Spleen (tissue), 11 donors: ENCODE measurements around the gene NKAIN2. TPM values are rescaled to one million over a fixed set of nuclear protein-coding genes. Genes with fewer than 3 reads are reported as not detected.

Experiments used
- DNase-seq: peaks from one replicate; pipeline ENCODE4 v3.0.0-alpha.2; 2020
- H3K27ac ChIP-seq, 8 donors: fragments of 200-600 bp; sonication (generic) in 7 of 8; 1 replicate in 4 of 8; 2 replicates in 4 of 8; pipeline versions ENCODE4 v1.5.0 to v1.8.0; 2016 to 2021; ENCODE audit warnings: inconsistent platforms in 4 of 8, mild to moderate bottlenecking in 4 of 8, moderate library complexity in 1 of 8
- H3K27me3 ChIP-seq, 7 donors: fragments of 200-600 bp; sonication (generic) in 6 of 7; replicated peaks in 1 of 7; 1 replicate in 4 of 7; 2 replicates in 3 of 7; pipeline versions ENCODE4 v1.5.0 to v1.8.0; 2016 to 2021; ENCODE audit warnings: inconsistent platforms in 3 of 7, mild to moderate bottlenecking in 1 of 7
- H3K36me3 ChIP-seq, 6 donors: fragments of 200-600 bp; sonication (generic) in 5 of 6; 1 replicate in 4 of 6; 2 replicates in 2 of 6; pipeline versions ENCODE4 v1.5.0 to v1.8.0; 2016 to 2021; ENCODE audit warnings: inconsistent platforms in 2 of 6
- H3K4me1 ChIP-seq, 6 donors: fragments of 200-600 bp; sonication (generic) in 5 of 6; 1 replicate in 3 of 6; 2 replicates in 3 of 6; pipeline versions ENCODE4 v1.5.0 to v1.8.0; 2016 to 2021; ENCODE audit warnings: inconsistent platforms in 3 of 6
- H3K4me3 ChIP-seq, 8 donors: fragments of 200-600 bp; sonication (generic) in 7 of 8; 1 replicate in 4 of 8; 2 replicates in 4 of 8; pipeline versions ENCODE4 v1.5.0 to v1.8.0; 2016 to 2021; ENCODE audit warnings: inconsistent platforms in 4 of 8, mild to moderate bottlenecking in 4 of 8, moderate library complexity in 2 of 8
- H3K9me3 ChIP-seq, 8 donors: fragments of 200-600 bp; sonication (generic) in 7 of 8; 1 replicate in 4 of 8; 2 replicates in 4 of 8; pipeline versions ENCODE4 v1.5.0 to v1.8.0; 2016 to 2021; ENCODE audit warnings: inconsistent platforms in 4 of 8
- POLR2A ChIP-seq, 3 donors: fragments of 450-650 bp; IDR thresholded peaks; one replicate each; pipeline ENCODE4 v1.5.1; 2017; ENCODE audit warnings: antibody characterized with exemption in 3 of 3, mild to moderate bottlenecking in 1 of 3
- POLR2AphosphoS5 ChIP-seq, 3 donors: sonication (generic); formaldehyde crosslinking; IDR thresholded peaks; one replicate each; pipeline ENCODE4 v1.5.1; 2017; ENCODE audit warnings: antibody characterized with exemption in 3 of 3
- WGBS, 5 donors: extraction: QIAGEN DNeasy Blood & Tissue Kit in 3 of 5; methylation state at CpG; one replicate each; pipeline versions ENCODE4 v1.1.5 to v1.1.7; 2013 to 2018; 5-methylcytosine and 5-hydroxymethylcytosine counted together
- intact Hi-C: fragments of 100-400 bp; cut with DNase I; formaldehyde crosslinking; loops from one replicate; pipeline ENCODE4 v1.15.0; 2023; ENCODE audit warnings: low total_unique reads
- polyA plus RNA-seq, 3 donors: library from polyadenylated mRNA; stranded (reverse); fragments of 200-250 nt; gene quantifications; one replicate each; pipeline ENCODE4 v1.2.1, GENCODE V29; 2013
- total RNA-seq, 7 donors: library from RNA; depleted of rRNA in 3 of 7; stranded (reverse); fragments of >200 nt in 3 of 7; fragmentation: NEBNext Ultra II Directional in 4 of 7; extraction: Animal tissue kit (Norgen Biotek cat#: 25700) in 4 of 7; gene quantifications; one replicate each; pipeline versions ENCODE4 v1.1.0 to v1.2.1, GENCODE V29; 2016 to 2021
- TF ChIP-seq, protein P1 (sequence below), 11 experiments: fragments of 200-600 bp in 7 of 11; fragments of 450-650 bp in 4 of 11; sonication (generic) in 4 of 11; IDR thresholded peaks in 8 of 11; conservative IDR thresholded peaks in 3 of 11; 1 replicate in 7 of 11; 2 replicates in 4 of 11; pipeline versions ENCODE4 v1.4.0 to v1.8.0; 2016 to 2021; ENCODE audit warnings: antibody characterized with exemption in 11 of 11, inconsistent platforms in 4 of 11, mild to moderate bottlenecking in 1 of 11
- donor health status: healthy with polysubstance abuse.
- donor health status: DM: no; HTN: no; CAD: no; lungs with moderate emphysema.
- donor health status: DM: no; HTN: no; CAD: no.
- donor health status: Bipolar disorder and iron deficiency.
- donor health status: healthy.
- donor health status: DM: no; HTN: no; CAD: no.
- donor health status: DM: yes; HTN: yes; CAD: no.

The NKAIN2 gene
- total and polyA plus RNA-seq, 10 donors = 0.13 to 0.51 (median 0.18) TPM; not detected in 4

- TF ChIP-seq, protein P1, sequence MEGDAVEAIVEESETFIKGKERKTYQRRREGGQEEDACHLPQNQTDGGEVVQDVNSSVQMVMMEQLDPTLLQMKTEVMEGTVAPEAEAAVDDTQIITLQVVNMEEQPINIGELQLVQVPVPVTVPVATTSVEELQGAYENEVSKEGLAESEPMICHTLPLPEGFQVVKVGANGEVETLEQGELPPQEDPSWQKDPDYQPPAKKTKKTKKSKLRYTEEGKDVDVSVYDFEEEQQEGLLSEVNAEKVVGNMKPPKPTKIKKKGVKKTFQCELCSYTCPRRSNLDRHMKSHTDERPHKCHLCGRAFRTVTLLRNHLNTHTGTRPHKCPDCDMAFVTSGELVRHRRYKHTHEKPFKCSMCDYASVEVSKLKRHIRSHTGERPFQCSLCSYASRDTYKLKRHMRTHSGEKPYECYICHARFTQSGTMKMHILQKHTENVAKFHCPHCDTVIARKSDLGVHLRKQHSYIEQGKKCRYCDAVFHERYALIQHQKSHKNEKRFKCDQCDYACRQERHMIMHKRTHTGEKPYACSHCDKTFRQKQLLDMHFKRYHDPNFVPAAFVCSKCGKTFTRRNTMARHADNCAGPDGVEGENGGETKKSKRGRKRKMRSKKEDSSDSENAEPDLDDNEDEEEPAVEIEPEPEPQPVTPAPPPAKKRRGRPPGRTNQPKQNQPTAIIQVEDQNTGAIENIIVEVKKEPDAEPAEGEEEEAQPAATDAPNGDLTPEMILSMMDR (IDR thresholded peaks at IDR 0.05 in 8 of 11, conservative IDR thresholded peaks at IDR 0.05 in 3 of 11) = no peak
- no peak for TF ChIP-seq POLR2AphosphoS5 (IDR thresholded peaks at IDR 0.05)
- TF ChIP-seq POLR2A (IDR thresholded peaks at IDR 0.05) = no peak
- peaks cover 0 to 31% (median 19%) of the 10 kb centered on the region in 8 donors for H3K9me3 ChIP-seq
- no peak overlapping the region for H3K27ac ChIP-seq
- no peak for DNase-seq
- no peaks in the 10 kb centered on the region for H3K4me1 ChIP-seq
- H3K27me3 ChIP-seq = no peaks in the 10 kb centered on the region
- H3K36me3 ChIP-seq = no peaks in the 10 kb centered on the region
- intact Hi-C loops = no loop called here
- 76 to 86% (median 79%) methylated on average over 6 of the region's 6 CpGs for WGBS, 5 donors
- no peak overlapping the region for H3K4me3 ChIP-seq
These were observed 879.1 kb downstream of the NKAIN2 start for GRCh38 chr6:124682751-124683150.

DNA sequence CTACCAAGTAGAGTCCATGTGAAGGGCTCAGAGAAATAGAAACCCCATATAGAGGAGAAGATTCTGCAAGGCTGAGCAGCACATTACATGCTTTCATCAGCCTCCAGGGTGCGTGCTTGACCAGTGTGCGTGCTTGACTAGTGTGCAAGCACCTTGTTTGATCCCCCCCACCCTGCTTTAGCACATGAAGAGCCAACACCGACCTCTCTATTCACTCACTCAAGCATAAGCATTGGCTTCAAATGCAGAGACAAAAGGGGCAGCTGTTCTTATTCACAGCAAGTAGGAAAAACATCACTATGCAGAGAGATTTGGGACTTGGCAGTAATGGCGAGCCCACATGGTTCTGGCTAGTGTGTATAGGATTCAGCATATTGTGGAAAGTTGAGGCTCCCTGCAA lies 879.8 kb downstream of the NKAIN2 start:
- Histone ChIP-seq H3K27ac (no peak overlapping the region), H3K4me1 (no peaks in the 10 kb centered on the region), H3K36me3 (no peaks in the 10 kb centered on the region), H3K4me3 (no peak overlapping the region), H3K9me3 (peaks cover 0 to 24% (median 12%) of the 10 kb centered on the region in 8 donors), H3K27me3 (no peaks in the 10 kb centered on the region)
- no peak for DNase-seq
- TF ChIP-seq, protein P1 (IDR thresholded peaks at IDR 0.05 in 8 of 11, conservative IDR thresholded peaks at IDR 0.05 in 3 of 11) = no peak
- TF ChIP-seq POLR2AphosphoS5 (IDR thresholded peaks at IDR 0.05) (no peak), POLR2A (IDR thresholded peaks at IDR 0.05) (no peak)
- intact Hi-C loops = no loop called here
- 67 to 86% (median 84%) methylated on average over 4 of the region's 4 CpGs for WGBS, 5 donors

DNA sequence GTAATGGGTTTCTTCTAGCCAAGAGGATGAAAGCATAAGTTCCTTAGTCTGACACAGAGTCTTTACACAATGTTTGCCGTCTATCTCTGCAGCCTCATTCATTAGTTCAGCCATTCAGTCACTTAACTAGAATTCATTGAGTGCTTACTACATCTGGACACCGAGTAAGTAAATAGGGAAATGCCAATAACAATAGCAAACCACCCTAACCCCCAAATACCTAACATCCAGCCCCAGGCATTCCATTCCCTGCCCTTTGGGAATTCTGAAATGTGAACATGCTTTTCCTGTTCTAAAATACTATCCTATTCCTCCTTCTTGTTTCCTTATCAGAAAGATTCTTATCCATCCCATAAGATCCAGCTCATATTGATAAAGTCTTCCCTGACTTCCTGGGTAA lies 881.0 kb downstream of the NKAIN2 start:
- WGBS, 5 donors = 64 to 89% (median 75%) methylated on average over 2 of the region's 2 CpGs
- H3K4me1 ChIP-seq = no peaks in the 10 kb centered on the region
- TF ChIP-seq POLR2A (IDR thresholded peaks at IDR 0.05) = no peak
- no peak for TF ChIP-seq POLR2AphosphoS5 (IDR thresholded peaks at IDR 0.05)
- TF ChIP-seq, protein P1 (IDR thresholded peaks at IDR 0.05 in 8 of 11, conservative IDR thresholded peaks at IDR 0.05 in 3 of 11) = no peak
- no peaks in the 10 kb centered on the region for H3K36me3 ChIP-seq
- H3K27me3 ChIP-seq = no peaks in the 10 kb centered on the region
- no peak for DNase-seq
- no peak overlapping the region for H3K27ac ChIP-seq
- intact Hi-C loops = no loop called here
- H3K9me3 ChIP-seq = peaks cover 0 to 13% (median under 1%) of the 10 kb centered on the region in 8 donors
- H3K4me3 ChIP-seq = no peak overlapping the region

GRCh38 chr6:124688369-124688768 lies 884.7 kb downstream of the NKAIN2 start:
- intact Hi-C loops = no loop called here
- no peak overlapping the region for H3K27ac ChIP-seq
- no peaks in the 10 kb centered on the region for H3K36me3 ChIP-seq
- no peak overlapping the region for H3K4me3 ChIP-seq
- H3K27me3 ChIP-seq = no peaks in the 10 kb centered on the region
- H3K9me3 ChIP-seq = peaks cover 0 to 7% (median 0%) of the 10 kb centered on the region in 8 donors
- DNase-seq = no peak
- no peaks in the 10 kb centered on the region for H3K4me1 ChIP-seq
- TF ChIP-seq POLR2AphosphoS5 (IDR thresholded peaks at IDR 0.05) = no peak
- TF ChIP-seq, protein P1 (IDR thresholded peaks at IDR 0.05 in 8 of 11, conservative IDR thresholded peaks at IDR 0.05 in 3 of 11) = no peak
- TF ChIP-seq POLR2A (IDR thresholded peaks at IDR 0.05) = no peak
